ENCODE measurements around the gene DLX3.

- no peak for TF ChIP-seq CTCF (conservative IDR thresholded peaks at IDR 0.05; ENCODE audit: low read length)
- no peak for TF ChIP-seq EZH2phosphoT487 (IDR thresholded peaks at IDR 0.05; ENCODE audit: borderline replicate concordance, low read depth, low read length)
Observed at GRCh38 chr17:50003911-50004310, 8.9 kb upstream of the DLX3 start.
